Measurements from ENCODE around the gene PHIP. TPM values are rescaled to one million over a fixed set of nuclear protein-coding genes. Genes with fewer than 3 reads are reported as not detected.

Gene PHIP
- polyA plus RNA-seq, 3 donors = 3.2 to 10.8 (median 5.1) TPM

DNA sequence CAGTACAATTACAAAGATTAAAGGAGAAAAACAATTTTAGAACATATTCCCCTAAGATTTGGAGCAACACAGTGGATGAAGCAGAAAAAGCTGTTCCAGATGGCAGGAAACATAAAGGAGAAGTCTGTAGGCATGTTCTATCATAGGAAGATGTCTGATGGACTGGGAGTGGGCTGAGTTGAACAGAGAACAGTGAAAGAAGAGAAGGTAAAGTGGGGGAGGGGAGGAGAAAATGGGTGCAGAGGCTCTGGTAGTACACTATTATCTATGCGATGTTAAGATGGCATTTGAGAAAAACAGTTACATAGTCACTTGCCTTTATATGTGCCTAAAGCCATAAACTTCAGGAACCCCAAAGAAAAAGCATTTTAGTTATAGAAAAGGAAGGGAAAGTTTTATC, 4.2 kb upstream of the PHIP start:
- Histone ChIP-seq H3K9ac (ENCODE audit: insufficient read depth, low read length, poor library complexity, severe bottlenecking) (no peak overlapping the region), H3K79me2 (ENCODE audit: insufficient read depth, low read length) (peaks cover under 1% of the 10 kb centered on the region), H4K20me1 (ENCODE audit: insufficient read depth, low read length) (no peaks in the 10 kb centered on the region), H3K36me3 (replicated peaks in 1 of 2; ENCODE audit: control insufficient read depth in 1 of 2, insufficient read depth in 2 of 2, low read length in 2 of 2) (no peaks in the 10 kb centered on the region), H3K27me3 (ENCODE audit: control insufficient read depth in 2 of 2, insufficient read depth in 2 of 2, low read length in 2 of 2) (no peaks in the 10 kb centered on the region), H3K9me3 (replicated peaks in 1 of 2; ENCODE audit: control insufficient read depth in 1 of 2, insufficient read depth in 1 of 2, low read length in 2 of 2) (no peaks in the 10 kb centered on the region), H3K4me2 (replicated peaks; ENCODE audit: extremely low read depth, low read length, poor library complexity, severe bottlenecking) (no peak overlapping the region), H3K4me1 (ENCODE audit: control insufficient read depth in 1 of 2, insufficient read depth in 2 of 2, low read length in 2 of 2) (peaks cover 9 to 15% of the 10 kb centered on the region in 2 donors), H2AFZ (ENCODE audit: insufficient read depth, low read depth, low read length, poor library complexity, severe bottlenecking) (no peak overlapping the region), H3K27ac (ENCODE audit: low read depth in 1 of 2, low read length in 2 of 2) (no peak overlapping the region), H3K4me3 (replicated peaks in 1 of 3; ENCODE audit: low read depth in 2 of 3, low read length in 3 of 3) (no peak overlapping the region)
- intact Hi-C loops (cut with micrococcal nuclease) = no loop called here
- Mint-ChIP-seq H3K4me1 (peaks cover 24% of the 10 kb centered on the region), H3K27me3 (ENCODE audit: low read depth in 3 of 3) (no peaks in the 10 kb centered on the region), H3K27ac (peak overlapping the region in 1 of 7 donors; percentile 4), H3K36me3 (no peaks in the 10 kb centered on the region), H3K4me3 (no peak overlapping the region), H3K9me3 (peaks cover 0 to 6% (median 0%) of the 10 kb centered on the region in 7 donors)
- TF ChIP-seq, protein P1, sequence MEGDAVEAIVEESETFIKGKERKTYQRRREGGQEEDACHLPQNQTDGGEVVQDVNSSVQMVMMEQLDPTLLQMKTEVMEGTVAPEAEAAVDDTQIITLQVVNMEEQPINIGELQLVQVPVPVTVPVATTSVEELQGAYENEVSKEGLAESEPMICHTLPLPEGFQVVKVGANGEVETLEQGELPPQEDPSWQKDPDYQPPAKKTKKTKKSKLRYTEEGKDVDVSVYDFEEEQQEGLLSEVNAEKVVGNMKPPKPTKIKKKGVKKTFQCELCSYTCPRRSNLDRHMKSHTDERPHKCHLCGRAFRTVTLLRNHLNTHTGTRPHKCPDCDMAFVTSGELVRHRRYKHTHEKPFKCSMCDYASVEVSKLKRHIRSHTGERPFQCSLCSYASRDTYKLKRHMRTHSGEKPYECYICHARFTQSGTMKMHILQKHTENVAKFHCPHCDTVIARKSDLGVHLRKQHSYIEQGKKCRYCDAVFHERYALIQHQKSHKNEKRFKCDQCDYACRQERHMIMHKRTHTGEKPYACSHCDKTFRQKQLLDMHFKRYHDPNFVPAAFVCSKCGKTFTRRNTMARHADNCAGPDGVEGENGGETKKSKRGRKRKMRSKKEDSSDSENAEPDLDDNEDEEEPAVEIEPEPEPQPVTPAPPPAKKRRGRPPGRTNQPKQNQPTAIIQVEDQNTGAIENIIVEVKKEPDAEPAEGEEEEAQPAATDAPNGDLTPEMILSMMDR (IDR thresholded peaks at IDR 0.05) = no peak
- WGBS (ENCODE audit: insufficient coverage) = no CpG with 5 or more reads among the region's 1 CpG
- DNase-seq = no peak

- Histone ChIP-seq H3K36me3 (replicated peaks in 1 of 2; ENCODE audit: control insufficient read depth in 1 of 2, insufficient read depth in 2 of 2, low read length in 2 of 2) (no peaks in the 10 kb centered on the region), H3K27ac (ENCODE audit: low read depth in 1 of 2, low read length in 2 of 2) (no peak overlapping the region), H3K79me2 (ENCODE audit: insufficient read depth, low read length) (peaks cover 5% of the 10 kb centered on the region), H3K4me1 (ENCODE audit: control insufficient read depth in 1 of 2, insufficient read depth in 2 of 2, low read length in 2 of 2) (peaks cover 9 to 16% of the 10 kb centered on the region in 2 donors), H4K20me1 (ENCODE audit: insufficient read depth, low read length) (no peaks in the 10 kb centered on the region), H3K4me3 (replicated peaks in 1 of 3; ENCODE audit: low read depth in 2 of 3, low read length in 3 of 3) (no peak overlapping the region), H3K9me3 (replicated peaks in 1 of 2; ENCODE audit: control insufficient read depth in 1 of 2, insufficient read depth in 1 of 2, low read length in 2 of 2) (no peaks in the 10 kb centered on the region), H2AFZ (ENCODE audit: insufficient read depth, low read depth, low read length, poor library complexity, severe bottlenecking) (no peak overlapping the region), H3K27me3 (ENCODE audit: control insufficient read depth in 2 of 2, insufficient read depth in 2 of 2, low read length in 2 of 2) (no peaks in the 10 kb centered on the region), H3K9ac (ENCODE audit: insufficient read depth, low read length, poor library complexity, severe bottlenecking) (no peak overlapping the region), H3K4me2 (replicated peaks; ENCODE audit: extremely low read depth, low read length, poor library complexity, severe bottlenecking) (no peak overlapping the region)
- Mint-ChIP-seq H3K36me3 (no peaks in the 10 kb centered on the region), H3K27me3 (ENCODE audit: low read depth in 3 of 3) (no peaks in the 10 kb centered on the region), H3K4me1 (peaks cover 25% of the 10 kb centered on the region), H3K9me3 (peaks cover 0 to 3% (median 0%) of the 10 kb centered on the region in 7 donors), H3K4me3 (no peak overlapping the region), H3K27ac (no peak overlapping the region)
- DNase-seq = no peak
- intact Hi-C loops (cut with micrococcal nuclease) = no loop called here
- TF ChIP-seq, protein P1 (IDR thresholded peaks at IDR 0.05) = no peak
Measured at GRCh38 chr6:79081663-79082062, 3.6 kb upstream of the PHIP start.

Data from CD14-positive monocyte (primary cell).